HepG2 (cell line): ENCODE measurements around the gene CAMTA1. TPM values are rescaled to one million over a fixed set of nuclear protein-coding genes. Genes with fewer than 3 reads are reported as not detected.

Experiments used
- ATAC-seq: fragments of 200-7000 bp; cut with Tn5 transposase; 3 replicates; pipeline ENCODE4 v1.9.1; 2020; ENCODE audit warnings: mild to moderate bottlenecking, moderate library complexity
- BruUV-seq: library from RNA; stranded (reverse); fragments of 400-500 nt; replicated peaks from 2 replicates; lab custom pipeline; 2021; lab: Mats Ljungman, UMichigan
- CTCF ChIA-PET: fragments of 300-600 bp; formaldehyde crosslinking; extraction: SDS; loops from one replicate; lab custom pipeline; 2021; ENCODE audit warnings: low total read pairs, inconsistent platforms, low intra/inter-chr PET ratio; lab: Yijun Ruan, JAX
- POLR2A ChIA-PET: fragments of 350-600 bp; sonication (Branson Sonifier 250); formaldehyde crosslinking; loops from one replicate; lab custom pipeline; 2020; ENCODE audit warnings: antibody characterized with exemption, inconsistent platforms; lab: Yijun Ruan, JAX
- DNase-seq: peaks from one replicate; pipeline ENCODE4 v3.0.0-alpha.2; 2015; ENCODE audit warnings: low spot score
- FAIRE-seq: peaks from 3 replicates; lab custom pipeline; 2011; peaks lifted over from hg19 to GRCh38; lab: Jason Lieb, UNC
- H2AFZ ChIP-seq: one replicate; pipeline ENCODE4 v1.6.1; 2011; ENCODE audit warnings: low read length, inconsistent platforms
- H3K27ac ChIP-seq: fragments of 300-600 bp; 3 replicates; pipeline ENCODE4 v1.8.0; 2011; ENCODE audit warnings: mixed run types, mild to moderate bottlenecking, mixed read lengths, low read length, inconsistent platforms; ENCODE audit not compliant: insufficient read depth; ENCODE audit errors: extremely low read length
- H3K27me3 ChIP-seq, 2 experiments: fragments of 200-600 bp in 1 of 2; 2 replicates in 1 of 2; 3 replicates in 1 of 2; pipeline versions ENCODE4 v1.6.0 to v1.8.0; 2011; ENCODE audit warnings: low read length in 2 of 2, mild to moderate bottlenecking in 2 of 2, moderate library complexity in 2 of 2, inconsistent platforms in 1 of 2; ENCODE audit not compliant: insufficient read depth in 2 of 2, control insufficient read depth in 1 of 2
- H3K36me3 ChIP-seq, 2 experiments: fragments of 200-600 bp in 1 of 2; replicated peaks in 1 of 2; 2 replicates in 1 of 2; 3 replicates in 1 of 2; pipeline versions ENCODE4 v1.5.1 to v1.8.0; 2011; ENCODE audit warnings: low read length in 2 of 2, inconsistent platforms in 1 of 2; ENCODE audit not compliant: insufficient read depth in 2 of 2, control insufficient read depth in 1 of 2
- H3K4me1 ChIP-seq: 2 replicates; pipeline ENCODE4 v1.5.1; 2012; ENCODE audit warnings: low read length, inconsistent platforms; ENCODE audit not compliant: insufficient read depth
- H3K4me2 ChIP-seq: 2 replicates; pipeline ENCODE4 v1.6.0; 2011; ENCODE audit warnings: low read depth, low read length, inconsistent platforms
- H3K4me3 ChIP-seq, 3 experiments: fragments of 200-600 bp in 1 of 3; sonication (generic), shearing (Covaris generic) in 1 of 3; replicated peaks in 1 of 3; 2 replicates each; pipeline ENCODE4 v1.5.1; 2011 to 2016; ENCODE audit warnings: low read length in 3 of 3, inconsistent platforms in 2 of 3, low read depth in 2 of 3, mild to moderate bottlenecking in 2 of 3, control low read depth in 1 of 3, mixed read lengths in 1 of 3; ENCODE audit not compliant: insufficient read depth in 1 of 3
- H3K79me2 ChIP-seq: one replicate; pipeline ENCODE4 v1.6.1; 2011; ENCODE audit warnings: low read length, inconsistent platforms; ENCODE audit not compliant: insufficient read depth
- H3K9ac ChIP-seq: 2 replicates; pipeline ENCODE4 v1.6.0; 2011; ENCODE audit warnings: mild to moderate bottlenecking, low read depth, low read length, inconsistent platforms; ENCODE audit not compliant: insufficient read depth
- H3K9me3 ChIP-seq: 2 replicates; pipeline ENCODE4 v1.5.1; 2012; ENCODE audit warnings: mild to moderate bottlenecking, low read length
- H4K20me1 ChIP-seq: 2 replicates; pipeline ENCODE4 v1.6.0; 2011; ENCODE audit warnings: inconsistent platforms, mild to moderate bottlenecking, low read length, moderate library complexity; ENCODE audit not compliant: insufficient read depth
- HMG20B ChIP-seq: conservative IDR thresholded peaks from 2 replicates; pipeline ENCODE4 v1.6.1; 2016; ENCODE audit warnings: missing genetic modification reagents, missing compliant biosample characterization
- MAX ChIP-seq: IDR thresholded peaks from 2 replicates; pipeline ENCODE4 v1.6.1; 2012; ENCODE audit warnings: inconsistent platforms
- MTA3 ChIP-seq: sonication (generic); formaldehyde crosslinking; IDR thresholded peaks from 2 replicates; pipeline ENCODE4 v1.4.0; 2020; ENCODE audit warnings: missing genetic modification reagents
- MTF1 ChIP-seq: sonication (generic); formaldehyde crosslinking; IDR thresholded peaks from 2 replicates; pipeline ENCODE4 v1.5.0; 2020; ENCODE audit warnings: missing genetic modification reagents
- PAX8 ChIP-seq: sonication (generic); formaldehyde crosslinking; IDR thresholded peaks from 2 replicates; pipeline ENCODE4 v1.8.0; 2022; ENCODE audit warnings: mild to moderate bottlenecking, missing genetic modification reagents, borderline replicate concordance
- RARG ChIP-seq: sonication (generic); formaldehyde crosslinking; IDR thresholded peaks from 2 replicates; pipeline ENCODE4 v1.4.0; 2020; ENCODE audit warnings: low read depth, mild to moderate bottlenecking, missing genetic modification reagents
- RBFOX2 ChIP-seq: fragments of 200-400 bp; formaldehyde crosslinking; IDR thresholded peaks from 2 replicates; pipeline ENCODE4 v1.6.1; 2017; ENCODE audit warnings: low read depth, mild to moderate bottlenecking, low read length
- STAT5B ChIP-seq: sonication (generic); formaldehyde crosslinking; IDR thresholded peaks from 2 replicates; pipeline ENCODE4 v1.4.0; 2020; ENCODE audit warnings: missing genetic modification reagents
- THAP8 ChIP-seq: sonication (generic); formaldehyde crosslinking; IDR thresholded peaks from 2 replicates; pipeline ENCODE4 v1.5.1; 2020; ENCODE audit warnings: missing genetic modification reagents, mild to moderate bottlenecking, borderline replicate concordance
- XRCC5 ChIP-seq: fragments of 200-400 bp; formaldehyde crosslinking; optimal IDR thresholded peaks from 2 replicates; pipeline ENCODE3; 2017; ENCODE audit warnings: mild to moderate bottlenecking, low read length
- ZNF558 ChIP-seq: sonication (generic); formaldehyde crosslinking; IDR thresholded peaks from 2 replicates; pipeline ENCODE4 v1.9.0; 2022; ENCODE audit warnings: mild to moderate bottlenecking, missing genetic modification reagents, borderline replicate concordance
- ZNF589 ChIP-seq: sonication (generic); formaldehyde crosslinking; conservative IDR thresholded peaks from 2 replicates; pipeline ENCODE4 v1.8.0; 2022; ENCODE audit warnings: mild to moderate bottlenecking, moderate library complexity, missing genetic modification reagents
- WGBS: methylation state at CpG from one replicate; pipeline ENCODE4 v1.1.6; 2017; ENCODE audit warnings: low lambda C conversion rate; 5-methylcytosine and 5-hydroxymethylcytosine counted together
- in situ Hi-C: cut with HindIII; loops from 2 replicates; pipeline ENCODE4 v1.10.0; 2017; ENCODE audit warnings: low pct_unique_long_range_greater_than_20kb; ENCODE audit not compliant: extremely low pct_ligation_motif_present
- intact Hi-C: fragments of 100-400 bp; cut with micrococcal nuclease; formaldehyde crosslinking; loops from one replicate; pipeline ENCODE4 v1.10.0; 2022; ENCODE audit not compliant: unreplicated experiment
- polyA plus RNA-seq, 8 experiments: library from polyadenylated mRNA; depleted of rRNA in 3 of 8; stranded (reverse) in 7 of 8; unstranded in 1 of 8; fragments of >200 nt; fragmentation: Illumina TruSeq in 4 of 8; extraction: Trizol in 4 of 8; gene quantifications; 2 replicates each; pipeline versions ENCODE4 v1.2.1 to v1.2.3, GENCODE V29; 2011 to 2016; ENCODE audit warnings: low read depth in 4 of 8, missing spikeins in 1 of 8, mixed read lengths in 1 of 8; ENCODE audit not compliant: insufficient read depth in 1 of 8
- total RNA-seq, 5 experiments: library from RNA; depleted of rRNA; stranded (reverse); fragments of >200 nt; fragmentation: Illumina TruSeq; extraction: Trizol; gene quantifications; 2 replicates each; pipeline ENCODE4 v1.2.3, GENCODE V29; 2016; ENCODE audit warnings: low read depth in 1 of 5
- TF ChIP-seq, protein P1 (sequence below): sonication (generic); formaldehyde crosslinking; IDR thresholded peaks from 2 replicates; pipeline ENCODE4 v1.5.0; 2020; ENCODE audit warnings: mild to moderate bottlenecking, missing genetic modification reagents
- TF ChIP-seq, protein P2 (sequence below): sonication (generic); formaldehyde crosslinking; IDR thresholded peaks from 2 replicates; pipeline ENCODE4 v1.4.0; 2020; ENCODE audit warnings: missing genetic modification reagents
- TF ChIP-seq, protein P3 (sequence below): sonication (generic); formaldehyde crosslinking; conservative IDR thresholded peaks from 2 replicates; pipeline ENCODE4 v1.4.0; 2020; ENCODE audit warnings: mild to moderate bottlenecking, missing genetic modification reagents, moderate library complexity

Gene CAMTA1
- total and polyA plus RNA-seq, 2 of the 13 experiments (the other 11 are each of a cell fraction or from before 2014, with no cell fraction given) = 25.0 to 36.4 TPM

DNA sequence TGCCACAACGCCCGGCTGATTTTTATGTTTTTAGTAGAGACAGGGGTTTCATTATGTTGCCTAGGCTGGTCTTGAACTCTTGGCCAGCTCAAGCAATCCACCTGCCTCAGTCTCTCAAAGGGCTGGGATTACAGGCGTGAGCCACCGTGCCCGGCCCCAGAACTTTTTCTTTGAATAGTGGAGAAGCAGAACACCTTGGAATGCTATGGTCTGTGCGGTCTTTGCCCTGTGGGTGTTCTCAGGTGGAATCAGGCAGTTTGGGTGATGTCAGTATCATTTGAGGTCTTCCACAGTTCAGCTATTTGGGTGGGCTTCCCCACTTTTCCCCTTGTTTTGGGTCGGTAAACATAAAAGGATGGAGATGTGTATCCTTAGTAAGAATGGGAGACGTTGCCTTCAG, 17.6 kb downstream of the CAMTA1 start (continued):
- no peak for TF ChIP-seq XRCC5

DNA sequence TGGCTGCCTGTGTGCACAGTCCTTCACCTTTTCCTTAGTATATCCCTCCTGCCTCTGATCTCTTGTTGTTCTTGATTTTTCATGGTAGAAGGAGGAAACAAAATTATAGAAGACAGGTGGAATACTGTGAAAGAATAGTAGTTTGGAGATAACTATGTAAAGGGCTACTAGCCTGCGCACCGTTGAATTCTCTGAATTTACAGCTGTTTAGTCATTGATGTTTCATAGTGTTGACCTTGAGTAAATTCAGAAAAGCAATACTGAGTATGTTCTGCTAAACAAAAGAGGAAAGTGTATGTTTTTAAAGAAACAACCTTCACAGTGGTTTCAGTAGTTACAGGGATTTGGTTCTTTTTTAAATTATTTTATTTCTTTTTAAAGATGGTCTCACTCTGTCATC, 18.1 kb downstream of the CAMTA1 start:
- Histone ChIP-seq H3K4me1 (peaks cover 28% of the 10 kb centered on the region), H3K79me2 (peaks cover 61% of the 10 kb centered on the region), H3K27ac (no peak overlapping the region), H4K20me1 (peaks cover 8% of the 10 kb centered on the region; the same call in 1 of the 2 replicates), H3K9me3 (no peaks in the 10 kb centered on the region), H2AFZ (no peak overlapping the region), H3K4me2 (no peak overlapping the region), H3K4me3 (no peak overlapping the region), H3K27me3 (no peaks in the 10 kb centered on the region), H3K36me3 (0 out of 5 replicates have a peak, but pooled peaks cover 0 to 1% of the 10 kb centered on the region in 2 experiments), H3K9ac (no peak overlapping the region)
- intact Hi-C loops (no loop called here), in situ Hi-C loops (loop anchor here (10.0 kb wide), 1 partner anchor 59 kb away; no protein-coding TSS in a partner anchor)
- BruUV-seq = no TSS peak
- CTCF ChIA-PET = no interaction called here
- DNase-seq = peak; percentile 19
- POLR2A ChIA-PET = interaction anchor here (1.2 kb wide), 1 partner anchor 18 kb away, joined by 5 read pairs; the partner anchor contains the start of gene CAMTA1
- 53% methylated on average over 2 of the region's 2 CpGs for WGBS
- ATAC-seq = no peak
- FAIRE-seq = no peak
- TF ChIP-seq MAX (no peak), THAP8 (CRISPR knock-in tag) (no peak), MTF1 (CRISPR knock-in tag) (no peak), RBFOX2 (no peak), STAT5B (CRISPR knock-in tag) (no peak), RARG (CRISPR knock-in tag) (no peak), ZNF589 (CRISPR knock-in tag) (no peak), ZNF558 (CRISPR knock-in tag) (no peak), MTA3 (CRISPR knock-in tag) (no peak), PAX8 (no peak), HMG20B (CRISPR knock-in tag) (no peak)
- TF ChIP-seq, protein P1, sequence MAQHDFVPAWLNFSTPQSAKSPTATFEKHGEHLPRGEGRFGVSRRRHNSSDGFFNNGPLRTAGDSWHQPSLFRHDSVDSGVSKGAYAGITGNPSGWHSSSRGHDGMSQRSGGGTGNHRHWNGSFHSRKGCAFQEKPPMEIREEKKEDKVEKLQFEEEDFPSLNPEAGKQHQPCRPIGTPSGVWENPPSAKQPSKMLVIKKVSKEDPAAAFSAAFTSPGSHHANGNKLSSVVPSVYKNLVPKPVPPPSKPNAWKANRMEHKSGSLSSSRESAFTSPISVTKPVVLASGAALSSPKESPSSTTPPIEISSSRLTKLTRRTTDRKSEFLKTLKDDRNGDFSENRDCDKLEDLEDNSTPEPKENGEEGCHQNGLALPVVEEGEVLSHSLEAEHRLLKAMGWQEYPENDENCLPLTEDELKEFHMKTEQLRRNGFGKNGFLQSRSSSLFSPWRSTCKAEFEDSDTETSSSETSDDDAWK = no peak
- TF ChIP-seq, protein P2, sequence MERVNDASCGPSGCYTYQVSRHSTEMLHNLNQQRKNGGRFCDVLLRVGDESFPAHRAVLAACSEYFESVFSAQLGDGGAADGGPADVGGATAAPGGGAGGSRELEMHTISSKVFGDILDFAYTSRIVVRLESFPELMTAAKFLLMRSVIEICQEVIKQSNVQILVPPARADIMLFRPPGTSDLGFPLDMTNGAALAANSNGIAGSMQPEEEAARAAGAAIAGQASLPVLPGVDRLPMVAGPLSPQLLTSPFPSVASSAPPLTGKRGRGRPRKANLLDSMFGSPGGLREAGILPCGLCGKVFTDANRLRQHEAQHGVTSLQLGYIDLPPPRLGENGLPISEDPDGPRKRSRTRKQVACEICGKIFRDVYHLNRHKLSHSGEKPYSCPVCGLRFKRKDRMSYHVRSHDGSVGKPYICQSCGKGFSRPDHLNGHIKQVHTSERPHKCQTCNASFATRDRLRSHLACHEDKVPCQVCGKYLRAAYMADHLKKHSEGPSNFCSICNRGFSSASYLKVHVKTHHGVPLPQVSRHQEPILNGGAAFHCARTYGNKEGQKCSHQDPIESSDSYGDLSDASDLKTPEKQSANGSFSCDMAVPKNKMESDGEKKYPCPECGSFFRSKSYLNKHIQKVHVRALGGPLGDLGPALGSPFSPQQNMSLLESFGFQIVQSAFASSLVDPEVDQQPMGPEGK (CRISPR knock-in tag) = no peak
- TF ChIP-seq, protein P3, sequence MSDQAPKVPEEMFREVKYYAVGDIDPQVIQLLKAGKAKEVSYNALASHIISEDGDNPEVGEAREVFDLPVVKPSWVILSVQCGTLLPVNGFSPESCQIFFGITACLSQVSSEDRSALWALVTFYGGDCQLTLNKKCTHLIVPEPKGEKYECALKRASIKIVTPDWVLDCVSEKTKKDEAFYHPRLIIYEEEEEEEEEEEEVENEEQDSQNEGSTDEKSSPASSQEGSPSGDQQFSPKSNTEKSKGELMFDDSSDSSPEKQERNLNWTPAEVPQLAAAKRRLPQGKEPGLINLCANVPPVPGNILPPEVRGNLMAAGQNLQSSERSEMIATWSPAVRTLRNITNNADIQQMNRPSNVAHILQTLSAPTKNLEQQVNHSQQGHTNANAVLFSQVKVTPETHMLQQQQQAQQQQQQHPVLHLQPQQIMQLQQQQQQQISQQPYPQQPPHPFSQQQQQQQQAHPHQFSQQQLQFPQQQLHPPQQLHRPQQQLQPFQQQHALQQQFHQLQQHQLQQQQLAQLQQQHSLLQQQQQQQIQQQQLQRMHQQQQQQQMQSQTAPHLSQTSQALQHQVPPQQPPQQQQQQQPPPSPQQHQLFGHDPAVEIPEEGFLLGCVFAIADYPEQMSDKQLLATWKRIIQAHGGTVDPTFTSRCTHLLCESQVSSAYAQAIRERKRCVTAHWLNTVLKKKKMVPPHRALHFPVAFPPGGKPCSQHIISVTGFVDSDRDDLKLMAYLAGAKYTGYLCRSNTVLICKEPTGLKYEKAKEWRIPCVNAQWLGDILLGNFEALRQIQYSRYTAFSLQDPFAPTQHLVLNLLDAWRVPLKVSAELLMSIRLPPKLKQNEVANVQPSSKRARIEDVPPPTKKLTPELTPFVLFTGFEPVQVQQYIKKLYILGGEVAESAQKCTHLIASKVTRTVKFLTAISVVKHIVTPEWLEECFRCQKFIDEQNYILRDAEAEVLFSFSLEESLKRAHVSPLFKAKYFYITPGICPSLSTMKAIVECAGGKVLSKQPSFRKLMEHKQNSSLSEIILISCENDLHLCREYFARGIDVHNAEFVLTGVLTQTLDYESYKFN (CRISPR knock-in tag) = no peak
